ENCODE results near the gene RGL3. TPM values are rescaled to one million over a fixed set of nuclear protein-coding genes. Genes with fewer than 3 reads are reported as not detected.

The RGL3 gene
- total and polyA plus RNA-seq, 9 of the 15 experiments (the other 6 are each of a cell fraction or from before 2014, with no cell fraction given): 0.12 to 0.61 (median 0.32) TPM; not detected in 4

GRCh38 chr19:11460207-11460606 is 41.1 kb upstream of the RGL3 start (continued):
- no peak for TF ChIP-seq DIDO1 (tag; IDR thresholded peaks at IDR 0.05; ENCODE audit: low read depth)
- no peak for TF ChIP-seq KDM4B (IDR thresholded peaks at IDR 0.05; ENCODE audit: borderline replicate concordance in 2 of 2, low read depth in 1 of 2)
- TF ChIP-seq C11orf30 (IDR thresholded peaks at IDR 0.05; ENCODE audit: low read depth): no peak
- TF ChIP-seq, protein P1, sequence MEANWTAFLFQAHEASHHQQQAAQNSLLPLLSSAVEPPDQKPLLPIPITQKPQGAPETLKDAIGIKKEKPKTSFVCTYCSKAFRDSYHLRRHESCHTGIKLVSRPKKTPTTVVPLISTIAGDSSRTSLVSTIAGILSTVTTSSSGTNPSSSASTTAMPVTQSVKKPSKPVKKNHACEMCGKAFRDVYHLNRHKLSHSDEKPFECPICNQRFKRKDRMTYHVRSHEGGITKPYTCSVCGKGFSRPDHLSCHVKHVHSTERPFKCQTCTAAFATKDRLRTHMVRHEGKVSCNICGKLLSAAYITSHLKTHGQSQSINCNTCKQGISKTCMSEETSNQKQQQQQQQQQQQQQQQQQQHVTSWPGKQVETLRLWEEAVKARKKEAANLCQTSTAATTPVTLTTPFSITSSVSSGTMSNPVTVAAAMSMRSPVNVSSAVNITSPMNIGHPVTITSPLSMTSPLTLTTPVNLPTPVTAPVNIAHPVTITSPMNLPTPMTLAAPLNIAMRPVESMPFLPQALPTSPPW (CRISPR knock-in tag; IDR thresholded peaks at IDR 0.05): peak; percentile 89
- no peak for TF ChIP-seq THRA (IDR thresholded peaks at IDR 0.05)
- TF ChIP-seq POLR2AphosphoS2 (IDR thresholded peaks at IDR 0.05; ENCODE audit: low read length): no peak
- peak; percentile 84 to 91 for TF ChIP-seq KDM1A (IDR thresholded peaks at IDR 0.05)
- TF ChIP-seq FOXJ3 (CRISPR knock-in tag; IDR thresholded peaks at IDR 0.05): no peak
- TF ChIP-seq RAD21 (CRISPR knock-in tag; conservative IDR thresholded peaks at IDR 0.05 in 1 of 2, IDR thresholded peaks at IDR 0.05 in 1 of 2): peak in 1 of 2 experiments; percentile 24; a peak in 1 of 4 replicates
- TF ChIP-seq TBL1XR1 (IDR thresholded peaks at IDR 0.05; ENCODE audit: low read length in 2 of 2): no peak
- TF ChIP-seq, protein P2, sequence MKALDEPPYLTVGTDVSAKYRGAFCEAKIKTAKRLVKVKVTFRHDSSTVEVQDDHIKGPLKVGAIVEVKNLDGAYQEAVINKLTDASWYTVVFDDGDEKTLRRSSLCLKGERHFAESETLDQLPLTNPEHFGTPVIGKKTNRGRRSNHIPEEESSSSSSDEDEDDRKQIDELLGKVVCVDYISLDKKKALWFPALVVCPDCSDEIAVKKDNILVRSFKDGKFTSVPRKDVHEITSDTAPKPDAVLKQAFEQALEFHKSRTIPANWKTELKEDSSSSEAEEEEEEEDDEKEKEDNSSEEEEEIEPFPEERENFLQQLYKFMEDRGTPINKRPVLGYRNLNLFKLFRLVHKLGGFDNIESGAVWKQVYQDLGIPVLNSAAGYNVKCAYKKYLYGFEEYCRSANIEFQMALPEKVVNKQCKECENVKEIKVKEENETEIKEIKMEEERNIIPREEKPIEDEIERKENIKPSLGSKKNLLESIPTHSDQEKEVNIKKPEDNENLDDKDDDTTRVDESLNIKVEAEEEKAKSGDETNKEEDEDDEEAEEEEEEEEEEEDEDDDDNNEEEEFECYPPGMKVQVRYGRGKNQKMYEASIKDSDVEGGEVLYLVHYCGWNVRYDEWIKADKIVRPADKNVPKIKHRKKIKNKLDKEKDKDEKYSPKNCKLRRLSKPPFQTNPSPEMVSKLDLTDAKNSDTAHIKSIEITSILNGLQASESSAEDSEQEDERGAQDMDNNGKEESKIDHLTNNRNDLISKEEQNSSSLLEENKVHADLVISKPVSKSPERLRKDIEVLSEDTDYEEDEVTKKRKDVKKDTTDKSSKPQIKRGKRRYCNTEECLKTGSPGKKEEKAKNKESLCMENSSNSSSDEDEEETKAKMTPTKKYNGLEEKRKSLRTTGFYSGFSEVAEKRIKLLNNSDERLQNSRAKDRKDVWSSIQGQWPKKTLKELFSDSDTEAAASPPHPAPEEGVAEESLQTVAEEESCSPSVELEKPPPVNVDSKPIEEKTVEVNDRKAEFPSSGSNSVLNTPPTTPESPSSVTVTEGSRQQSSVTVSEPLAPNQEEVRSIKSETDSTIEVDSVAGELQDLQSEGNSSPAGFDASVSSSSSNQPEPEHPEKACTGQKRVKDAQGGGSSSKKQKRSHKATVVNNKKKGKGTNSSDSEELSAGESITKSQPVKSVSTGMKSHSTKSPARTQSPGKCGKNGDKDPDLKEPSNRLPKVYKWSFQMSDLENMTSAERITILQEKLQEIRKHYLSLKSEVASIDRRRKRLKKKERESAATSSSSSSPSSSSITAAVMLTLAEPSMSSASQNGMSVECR (CRISPR knock-in tag; IDR thresholded peaks at IDR 0.05): no peak
- TF ChIP-seq, protein P3, sequence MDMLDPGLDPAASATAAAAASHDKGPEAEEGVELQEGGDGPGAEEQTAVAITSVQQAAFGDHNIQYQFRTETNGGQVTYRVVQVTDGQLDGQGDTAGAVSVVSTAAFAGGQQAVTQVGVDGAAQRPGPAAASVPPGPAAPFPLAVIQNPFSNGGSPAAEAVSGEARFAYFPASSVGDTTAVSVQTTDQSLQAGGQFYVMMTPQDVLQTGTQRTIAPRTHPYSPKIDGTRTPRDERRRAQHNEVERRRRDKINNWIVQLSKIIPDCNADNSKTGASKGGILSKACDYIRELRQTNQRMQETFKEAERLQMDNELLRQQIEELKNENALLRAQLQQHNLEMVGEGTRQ (CRISPR knock-in tag; IDR thresholded peaks at IDR 0.05): no peak
- TF ChIP-seq ZNF445 (CRISPR knock-in tag; IDR thresholded peaks at IDR 0.05; ENCODE audit: low read depth): no peak
- TF ChIP-seq RCOR1 (IDR thresholded peaks at IDR 0.05; ENCODE audit: borderline replicate concordance in 1 of 2, low read depth in 2 of 2, low read length in 2 of 2): peak in 1 of 2 experiments; percentile 82; a peak in 3 of 4 replicates
- peak; percentile 88 for TF ChIP-seq SMARCA5 (IDR thresholded peaks at IDR 0.05)
- TF ChIP-seq TOE1 (IDR thresholded peaks at IDR 0.05; ENCODE audit: borderline replicate concordance): peak; percentile 30; the same call in 1 of the 2 replicates
- TF ChIP-seq TOE1 (CRISPR knock-in tag; IDR thresholded peaks at IDR 0.05; ENCODE audit: borderline replicate concordance, low read depth): no peak
- TF ChIP-seq KAT7 (CRISPR knock-in tag; IDR thresholded peaks at IDR 0.05; ENCODE audit: borderline replicate concordance): no peak
